Measurements from ENCODE around the gene GRIN1.

GRCh38 chr9:137107982-137108381 is 31.0 kb upstream of the GRIN1 start:
- TF ChIP-seq EGR1 (IDR thresholded peaks at IDR 0.05; ENCODE audit: borderline replicate concordance in 1 of 2, low read depth in 2 of 2, low read length in 2 of 2) (no peak), POLR2AphosphoS5 (IDR thresholded peaks at IDR 0.05; ENCODE audit: low read length) (0 out of 2 replicates have a peak, but pooled peaks have one; percentile 0), SIX5 (IDR thresholded peaks at IDR 0.05; ENCODE audit: low read depth, low read length, severe bottlenecking) (no peak), NFIC (IDR thresholded peaks at IDR 0.05; ENCODE audit: low read depth, low read length) (no peak)
